MM.1S (cell line): Measurements from ENCODE around the gene RBM25.

Experiments
- EZH2phosphoT487 ChIP-seq: fragments of 300-600 bp; sonication (generic); IDR thresholded peaks from 2 replicates; pipeline ENCODE4 v1.6.1; 2018; ENCODE audit warnings: antibody characterized with exemption, low read length
- TF ChIP-seq, protein P1 (sequence below): fragments of 300-600 bp; sonication (generic); IDR thresholded peaks from 2 replicates; pipeline ENCODE4 v1.5.1; 2016; ENCODE audit warnings: antibody characterized with exemption, low read length, mixed read lengths

DNA sequence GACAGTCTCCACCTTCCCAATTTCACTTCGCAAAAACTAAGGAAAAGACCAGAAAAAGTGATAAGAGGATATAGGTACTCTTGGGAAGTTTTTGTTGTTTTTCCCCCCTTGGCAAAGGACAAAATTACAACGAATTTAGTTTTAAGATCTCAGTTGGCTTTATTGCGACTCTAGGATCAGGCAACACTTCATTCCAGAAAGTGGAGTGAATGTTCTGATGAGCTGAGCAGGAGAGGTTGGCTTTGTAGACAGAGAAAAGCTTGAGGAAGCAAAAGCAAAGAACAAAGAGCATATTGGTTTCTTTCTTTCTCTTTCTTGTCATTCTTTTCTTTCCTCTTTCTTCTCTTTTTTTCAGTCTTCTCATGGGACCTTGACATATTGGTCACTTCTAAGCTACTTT is 30.8 kb upstream of the RBM25 start:
- TF ChIP-seq, protein P1, sequence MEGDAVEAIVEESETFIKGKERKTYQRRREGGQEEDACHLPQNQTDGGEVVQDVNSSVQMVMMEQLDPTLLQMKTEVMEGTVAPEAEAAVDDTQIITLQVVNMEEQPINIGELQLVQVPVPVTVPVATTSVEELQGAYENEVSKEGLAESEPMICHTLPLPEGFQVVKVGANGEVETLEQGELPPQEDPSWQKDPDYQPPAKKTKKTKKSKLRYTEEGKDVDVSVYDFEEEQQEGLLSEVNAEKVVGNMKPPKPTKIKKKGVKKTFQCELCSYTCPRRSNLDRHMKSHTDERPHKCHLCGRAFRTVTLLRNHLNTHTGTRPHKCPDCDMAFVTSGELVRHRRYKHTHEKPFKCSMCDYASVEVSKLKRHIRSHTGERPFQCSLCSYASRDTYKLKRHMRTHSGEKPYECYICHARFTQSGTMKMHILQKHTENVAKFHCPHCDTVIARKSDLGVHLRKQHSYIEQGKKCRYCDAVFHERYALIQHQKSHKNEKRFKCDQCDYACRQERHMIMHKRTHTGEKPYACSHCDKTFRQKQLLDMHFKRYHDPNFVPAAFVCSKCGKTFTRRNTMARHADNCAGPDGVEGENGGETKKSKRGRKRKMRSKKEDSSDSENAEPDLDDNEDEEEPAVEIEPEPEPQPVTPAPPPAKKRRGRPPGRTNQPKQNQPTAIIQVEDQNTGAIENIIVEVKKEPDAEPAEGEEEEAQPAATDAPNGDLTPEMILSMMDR = no peak
- no peak for TF ChIP-seq EZH2phosphoT487
